ENCODE data around the gene FARS2.

The FARS2 gene

DNA sequence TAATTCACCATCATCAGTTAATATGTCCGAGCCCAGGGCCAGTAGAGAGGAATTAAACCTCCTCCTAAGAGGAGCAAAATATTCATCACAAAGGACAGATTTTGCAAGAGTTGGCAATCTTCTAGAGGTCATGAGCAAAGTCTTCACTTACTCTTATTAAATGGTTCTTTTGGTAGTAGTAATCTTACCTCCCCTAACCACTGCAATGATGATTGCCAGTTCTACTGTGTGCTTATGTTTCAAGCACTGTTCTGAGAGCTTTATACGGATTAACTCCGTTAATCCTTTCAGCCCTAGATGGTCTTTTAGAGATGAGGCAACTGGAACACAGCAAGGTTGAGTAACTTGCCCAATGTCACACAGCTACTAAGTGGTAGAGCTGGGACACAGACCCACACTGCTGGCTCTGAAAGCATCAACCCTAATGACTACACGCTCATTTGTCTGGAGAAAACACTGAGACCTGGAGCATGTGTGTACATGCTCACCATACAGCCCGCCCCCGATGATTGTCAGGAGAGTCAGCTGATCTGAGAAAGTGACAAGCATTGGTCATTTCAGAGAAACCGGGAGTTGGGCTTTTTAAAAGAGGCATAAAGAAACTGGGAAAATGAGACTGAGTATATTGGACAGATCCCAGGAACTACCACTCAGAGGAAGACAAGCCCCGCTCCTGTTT lies 469.4 kb downstream of the FARS2 start:
- no peak for DNase-seq (ENCODE audit: low read depth)
- H3K4me3 ChIP-seq (ENCODE audit: low read depth, low read length) = no peak overlapping the region
- no peak for TF ChIP-seq CTCF (IDR thresholded peaks at IDR 0.05; ENCODE audit: low read depth, low read length, missing control alignments)

DNA sequence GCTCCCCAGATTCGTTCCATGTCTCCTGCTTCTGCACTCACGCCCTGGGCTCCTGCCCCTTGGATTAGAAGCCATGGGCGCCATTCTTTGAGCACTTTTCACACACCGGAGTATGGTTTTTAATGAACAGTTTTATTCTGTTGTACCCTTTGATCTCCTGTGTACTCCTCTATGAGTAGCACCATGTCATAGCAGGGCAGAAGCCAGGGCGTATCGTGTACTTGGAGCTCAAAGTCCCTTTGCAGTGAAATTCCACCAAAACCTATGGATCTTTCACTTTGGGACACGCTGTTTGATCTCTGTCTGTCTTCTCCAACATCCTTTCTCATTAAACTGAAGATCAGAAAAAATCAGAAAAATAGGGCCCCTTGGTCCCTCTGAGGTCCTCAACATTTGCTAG lies 470.1 kb downstream of the FARS2 start:
- no peak overlapping the region for H3K4me3 ChIP-seq (ENCODE audit: low read depth, low read length)
- no peak for TF ChIP-seq CTCF (IDR thresholded peaks at IDR 0.05; ENCODE audit: low read depth, low read length, missing control alignments)
- no peak for DNase-seq (ENCODE audit: low read depth)

DNA sequence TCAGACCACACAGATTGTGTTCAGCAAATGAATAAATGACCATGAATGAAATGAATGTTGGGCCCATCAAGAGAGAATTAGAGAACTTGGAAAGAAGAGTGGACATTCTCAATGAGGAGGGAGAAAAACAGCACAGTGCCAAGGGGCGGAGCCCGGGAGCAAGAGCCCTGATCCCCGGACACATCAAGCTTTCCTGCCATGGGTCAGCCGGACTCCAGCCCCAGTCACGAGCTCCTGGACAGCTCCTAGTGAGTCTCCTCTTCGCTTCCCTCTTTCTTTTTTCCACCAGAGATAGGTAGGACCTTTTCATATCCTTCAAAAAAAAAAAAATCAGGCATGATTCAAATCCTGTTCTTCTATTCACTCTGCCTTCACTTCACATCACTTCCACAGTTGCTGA lies 471.2 kb downstream of the FARS2 start:
- H3K4me3 ChIP-seq (ENCODE audit: low read depth, low read length) = no peak overlapping the region
- TF ChIP-seq CTCF (IDR thresholded peaks at IDR 0.05; ENCODE audit: low read depth, low read length, missing control alignments) = no peak
- DNase-seq (ENCODE audit: low read depth) = no peak

DNA sequence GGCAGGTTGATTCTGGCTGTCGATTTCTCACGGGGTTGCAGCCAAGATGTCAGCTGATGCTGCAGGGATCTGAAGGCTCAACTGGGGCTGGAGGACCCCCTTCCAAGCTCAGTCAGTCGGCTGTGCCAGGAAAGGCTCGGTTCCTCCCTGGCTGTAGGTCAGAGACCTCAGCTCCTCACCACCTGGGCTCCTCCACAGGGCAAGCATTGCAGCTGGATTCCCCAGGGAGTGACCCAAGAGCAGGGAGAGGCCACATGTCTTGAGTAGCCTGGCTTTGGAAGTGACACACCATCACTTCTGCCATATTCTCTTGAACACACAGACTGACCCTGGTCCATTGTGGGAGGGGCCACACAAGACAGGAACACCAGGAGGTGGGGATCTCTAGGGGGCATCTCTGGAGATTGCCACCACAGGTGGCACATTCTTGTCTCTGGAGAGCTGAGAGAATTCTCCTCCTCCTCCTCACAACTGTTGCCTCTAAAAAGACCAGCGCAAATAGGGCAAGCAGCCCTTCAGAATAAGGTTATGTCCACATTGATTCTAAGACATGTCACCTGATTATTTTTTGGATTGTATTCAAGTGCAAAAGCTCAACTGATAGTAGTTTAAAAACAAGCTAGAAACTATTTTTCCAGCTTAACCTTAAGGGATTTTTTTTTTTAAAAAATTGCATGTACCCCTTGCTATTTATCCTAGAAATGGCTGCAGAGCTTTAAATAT lies 474.9 kb downstream of the FARS2 start:
- no peak overlapping the region for H3K4me3 ChIP-seq (ENCODE audit: low read depth, low read length)
- no peak for TF ChIP-seq CTCF (IDR thresholded peaks at IDR 0.05; ENCODE audit: low read depth, low read length, missing control alignments)
- no peak for DNase-seq (ENCODE audit: low read depth)

DNA sequence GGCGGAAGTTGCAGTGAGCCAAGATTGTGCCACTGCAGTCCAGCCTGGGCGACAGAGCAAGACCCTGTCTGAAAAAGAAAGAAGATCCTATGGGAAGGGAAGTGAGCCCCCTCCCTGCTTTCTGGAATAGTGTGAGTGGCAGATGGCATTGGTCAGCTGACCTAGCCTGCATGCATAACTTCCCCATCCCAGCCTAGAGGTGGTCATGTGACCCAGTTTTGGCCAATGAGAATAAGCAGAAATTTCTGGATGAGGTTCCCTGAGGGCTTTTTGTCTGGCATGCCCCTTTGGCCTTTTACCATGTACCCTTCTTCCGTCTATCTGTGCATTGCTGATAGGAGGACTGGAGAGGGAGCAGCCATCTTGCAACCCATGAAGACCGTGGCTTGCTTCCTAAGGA lies 476.1 kb downstream of the FARS2 start:
- DNase-seq (ENCODE audit: low read depth) = no peak
- no peak overlapping the region for H3K4me3 ChIP-seq (ENCODE audit: low read depth, low read length)
- no peak for TF ChIP-seq CTCF (IDR thresholded peaks at IDR 0.05; ENCODE audit: low read depth, low read length, missing control alignments)

DNA sequence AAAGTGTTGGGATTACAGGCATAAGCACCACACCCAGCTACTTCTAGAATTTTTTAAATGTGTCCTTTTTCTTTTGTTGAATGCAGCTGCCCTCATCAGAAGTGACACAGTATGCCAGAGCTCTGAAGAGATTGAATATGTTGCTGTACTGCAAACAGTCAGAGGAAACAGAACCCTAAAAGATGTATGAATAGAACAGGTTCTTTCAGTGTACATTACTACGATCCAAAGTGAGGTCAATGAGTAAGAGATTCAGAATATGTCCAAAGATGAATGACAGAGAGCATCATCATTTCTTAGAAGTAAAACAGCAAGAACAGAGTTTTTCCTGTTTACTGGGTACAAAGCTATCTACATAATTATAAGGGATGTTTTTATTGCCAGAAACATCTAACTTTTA lies 476.9 kb downstream of the FARS2 start:
- no peak for DNase-seq (ENCODE audit: low read depth)
- H3K4me3 ChIP-seq (ENCODE audit: low read depth, low read length) = no peak overlapping the region
- TF ChIP-seq CTCF (IDR thresholded peaks at IDR 0.05; ENCODE audit: low read depth, low read length, missing control alignments) = no peak

- DNase-seq (ENCODE audit: low read depth) = no peak
- H3K4me3 ChIP-seq (ENCODE audit: low read depth, low read length) = no peak overlapping the region
- no peak for TF ChIP-seq CTCF (IDR thresholded peaks at IDR 0.05; ENCODE audit: low read depth, low read length, missing control alignments)
These were observed 483.2 kb downstream of the FARS2 start for GRCh38 chr6:5744497-5744896.

Measured in GM12864 (cell line).